ENCODE data around the gene BBS10. TPM values are rescaled to one million over a fixed set of nuclear protein-coding genes. Genes with fewer than 3 reads are reported as not detected.
"Not testable (repeated sequence)": the region's sequence is repeated elsewhere in the genome, so short reads cannot be mapped to it uniquely, and the experiment has no call there.

BBS10 gene
- polyA plus RNA-seq (2013, experiment 1 of 2; ENCODE audit: insufficient read length) = 6.9 TPM
- 8.5 TPM for polyA plus RNA-seq (2013, experiment 2 of 2; ENCODE audit: insufficient read length)

DNA sequence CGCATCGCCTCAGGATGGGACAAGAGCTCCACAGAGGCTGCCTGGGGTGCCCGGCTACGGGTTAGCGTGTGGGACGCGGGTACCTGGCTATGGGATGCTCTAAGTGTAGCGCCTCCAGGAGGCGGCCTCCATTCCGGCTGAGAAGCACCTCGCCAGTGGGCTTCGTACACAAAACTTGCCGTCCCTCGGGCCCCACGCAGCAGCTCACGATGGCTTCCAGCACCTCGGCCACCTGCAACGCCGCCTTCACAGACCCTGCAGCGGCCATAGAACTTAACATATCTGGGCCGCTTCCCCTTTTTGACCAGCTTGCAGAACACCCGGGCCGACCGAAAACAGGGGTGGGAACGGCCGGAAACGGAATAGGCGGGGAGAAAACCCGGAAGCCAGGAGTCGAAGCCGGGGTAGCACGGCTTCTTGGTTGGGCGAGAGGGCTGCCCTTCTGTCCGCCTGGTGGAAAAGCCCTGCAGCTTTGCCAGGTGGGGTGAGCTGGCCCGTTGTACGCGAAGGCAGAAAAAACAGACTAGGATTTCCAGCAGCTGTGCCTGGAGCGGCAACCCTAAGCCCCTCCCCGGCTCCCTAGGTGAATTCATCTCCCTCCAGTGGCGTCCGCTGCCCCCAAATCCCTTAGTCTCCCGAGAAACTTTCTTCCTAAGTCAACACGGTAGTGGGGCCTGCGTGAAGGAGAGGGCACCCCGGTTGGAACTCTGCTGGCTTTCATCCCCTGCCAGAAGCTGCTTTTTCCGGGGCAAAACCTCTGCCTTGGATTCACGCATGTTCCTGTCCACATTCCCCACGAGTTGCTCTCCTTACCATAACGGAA is at the start of gene BBS10:
Gene BBS10, minus strand, starts transcription at position 337 of the 823 bp plus-strand sequence. Its CDS starts 57 bp downstream, at position 280.
- peak; percentile 94 for DNase-seq

DNA sequence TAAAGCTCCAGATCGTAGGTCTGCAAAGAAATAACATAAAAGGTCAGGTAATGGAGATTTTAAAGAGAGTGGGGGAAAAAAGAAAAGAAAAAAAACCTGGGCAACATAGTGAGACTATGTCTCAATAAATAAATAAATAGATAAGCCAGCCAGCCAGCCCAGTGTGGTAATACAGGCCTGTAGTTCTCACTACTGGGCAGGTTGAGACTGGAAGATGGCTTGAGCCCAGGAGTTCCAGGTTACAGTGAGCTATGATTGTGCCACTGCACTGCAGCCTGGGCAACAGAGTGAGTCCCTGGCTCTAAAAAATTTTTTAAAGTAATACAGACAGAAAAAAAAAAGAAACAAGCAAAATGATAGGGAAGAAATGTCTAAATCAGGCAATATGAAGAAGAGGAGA is 43.2 kb upstream of the BBS10 start:
- no peak for DNase-seq

- no peak for DNase-seq
Measured at GRCh38 chr12:76387614-76388013, 39.4 kb upstream of the BBS10 start.

- DNase-seq = no peak
Measured at GRCh38 chr12:76384560-76384959, 36.3 kb upstream of the BBS10 start.

DNA sequence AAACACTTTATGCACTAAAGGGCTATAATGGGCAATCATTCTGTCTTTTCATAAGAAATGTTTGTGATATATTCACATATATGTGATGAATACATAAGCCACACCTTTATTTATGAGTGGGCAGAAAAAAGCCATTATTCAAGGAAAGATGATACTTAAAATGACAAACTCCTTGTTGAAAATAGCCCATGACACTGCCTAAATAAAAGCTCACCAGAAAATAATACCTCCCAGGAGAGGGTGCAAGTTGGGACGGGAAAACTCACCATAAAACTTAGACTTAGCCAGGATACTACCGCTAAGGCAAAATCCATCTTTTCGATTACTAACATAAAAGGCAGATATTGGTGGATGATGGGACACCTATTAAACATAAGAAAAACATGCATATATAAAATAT is 35.8 kb upstream of the BBS10 start:
- DNase-seq = no peak

- DNase-seq = no peak
Measured at GRCh38 chr12:76379261-76379660, 31.0 kb upstream of the BBS10 start.

DNA sequence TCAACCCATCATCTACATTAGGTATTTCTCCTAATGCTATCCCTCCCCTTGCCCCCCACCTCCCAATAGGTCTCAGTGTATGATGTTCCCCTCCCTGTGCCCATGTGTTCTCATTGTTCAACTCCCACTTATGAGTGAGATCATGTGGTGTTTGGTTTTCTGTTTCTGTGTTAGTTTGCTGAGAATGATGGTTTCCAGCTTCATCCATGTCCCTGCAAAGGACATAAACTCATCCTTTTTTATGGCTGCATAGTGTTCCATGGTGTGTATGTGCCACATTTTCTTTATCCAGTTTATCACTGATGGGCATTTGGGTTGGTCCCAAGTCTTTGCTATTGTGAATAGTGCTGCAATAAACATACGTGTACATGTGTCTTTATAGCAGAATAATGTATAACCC is 28.7 kb upstream of the BBS10 start:
- not testable (repeated sequence) for DNase-seq

GRCh38 chr12:76375939-76376338 is 27.7 kb upstream of the BBS10 start:
- no peak for DNase-seq

DNA sequence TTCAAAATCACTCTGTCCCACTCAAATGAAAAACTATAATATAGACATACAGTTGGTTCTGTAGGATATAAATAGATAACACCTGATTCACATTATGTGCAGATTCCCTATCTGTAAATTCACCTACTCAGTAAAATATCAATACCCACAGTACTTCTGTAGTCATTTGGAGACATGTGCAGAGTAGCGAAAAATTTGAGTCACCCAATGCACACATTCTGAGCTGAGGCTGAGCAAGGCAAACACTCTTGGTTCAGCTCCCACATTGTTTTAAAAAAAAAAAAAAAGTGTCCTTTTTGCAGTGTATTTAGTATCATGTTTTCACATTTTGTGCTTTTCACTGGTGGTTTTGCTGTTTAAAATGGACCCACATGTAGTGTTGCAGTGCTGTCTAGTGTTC is 27.3 kb upstream of the BBS10 start:
- peak; percentile 18 for DNase-seq

GRCh38 chr12:76374386-76375020 is 26.3 kb upstream of the BBS10 start:
- DNase-seq = peak; percentile 52

DNA sequence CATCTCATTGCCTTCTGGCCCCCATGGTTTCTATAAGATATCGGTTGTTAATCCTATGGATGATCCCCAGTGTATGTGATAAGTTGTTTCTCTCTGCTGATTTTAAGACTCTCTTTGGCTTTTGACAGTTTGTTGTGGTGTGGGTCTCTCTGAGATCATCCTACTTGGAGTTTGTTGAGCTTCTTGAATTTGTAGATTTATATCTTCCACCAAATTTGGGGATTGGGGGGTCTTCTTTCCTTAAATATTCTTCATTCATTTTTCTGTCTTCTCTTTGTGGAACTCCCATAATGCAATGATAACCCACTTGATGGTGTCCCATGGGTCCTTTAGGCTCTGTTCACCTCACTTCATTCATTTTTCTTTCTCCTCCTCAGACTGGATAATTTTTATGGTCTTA is 20.0 kb upstream of the BBS10 start:
- no peak for DNase-seq

DNA sequence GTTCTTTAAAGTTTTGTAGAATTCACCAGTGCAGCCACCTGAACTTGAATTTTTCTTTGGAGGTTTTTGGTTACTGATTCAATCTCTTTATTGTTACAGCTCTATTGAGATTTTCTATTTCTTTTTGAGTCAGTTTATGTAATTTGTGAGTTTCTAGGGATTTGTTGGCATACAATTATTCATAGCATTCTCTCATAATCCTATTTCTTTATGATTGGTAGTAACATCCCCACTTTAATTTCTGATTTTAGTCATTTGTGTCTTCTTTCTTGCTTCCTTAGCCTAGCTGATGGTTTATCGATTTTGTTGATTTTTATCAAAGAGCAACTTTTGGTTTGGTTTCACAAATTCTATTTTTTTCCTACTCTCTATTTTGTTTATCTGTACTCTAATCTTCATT is 17.9 kb upstream of the BBS10 start:
- DNase-seq = no peak

DNA sequence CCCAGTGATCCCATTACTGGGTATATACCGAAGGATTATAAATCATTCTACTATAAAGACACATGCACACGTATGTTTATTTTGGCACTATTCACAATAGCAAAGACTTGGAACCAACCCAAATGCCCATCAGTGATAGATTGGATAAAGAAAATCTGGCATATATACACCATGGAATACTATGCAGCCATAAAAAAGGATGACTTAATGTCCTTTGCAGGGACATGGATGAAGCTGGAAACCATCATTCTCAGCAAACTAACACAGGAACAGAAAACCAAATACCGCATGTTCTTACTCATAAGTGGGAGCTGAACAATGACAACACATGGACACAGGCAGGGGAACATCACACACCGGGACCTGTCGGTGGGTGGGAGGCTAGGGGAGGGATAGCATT is 15.9 kb upstream of the BBS10 start:
- DNase-seq = not testable (repeated sequence)

DNA sequence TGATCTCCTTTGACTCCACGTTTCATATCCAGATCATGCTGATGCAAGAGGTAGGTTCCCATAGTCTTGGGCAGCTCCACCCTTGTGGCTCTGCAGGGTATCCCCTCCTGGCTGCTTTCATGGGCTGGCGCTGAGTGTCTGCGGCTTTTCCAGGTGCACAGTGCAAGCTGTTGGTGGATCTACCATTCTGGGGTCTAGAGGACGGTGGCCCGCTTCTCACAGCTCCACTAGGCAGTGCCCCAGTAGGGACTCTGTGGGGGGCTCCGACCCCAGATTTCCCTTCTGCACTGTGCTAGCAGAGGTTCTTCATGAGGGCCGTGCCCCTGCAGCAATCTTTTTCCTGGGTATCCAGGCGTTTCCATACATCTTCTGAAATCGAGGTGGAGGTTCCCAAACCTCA is 12.1 kb upstream of the BBS10 start:
- no peak for DNase-seq

DNA sequence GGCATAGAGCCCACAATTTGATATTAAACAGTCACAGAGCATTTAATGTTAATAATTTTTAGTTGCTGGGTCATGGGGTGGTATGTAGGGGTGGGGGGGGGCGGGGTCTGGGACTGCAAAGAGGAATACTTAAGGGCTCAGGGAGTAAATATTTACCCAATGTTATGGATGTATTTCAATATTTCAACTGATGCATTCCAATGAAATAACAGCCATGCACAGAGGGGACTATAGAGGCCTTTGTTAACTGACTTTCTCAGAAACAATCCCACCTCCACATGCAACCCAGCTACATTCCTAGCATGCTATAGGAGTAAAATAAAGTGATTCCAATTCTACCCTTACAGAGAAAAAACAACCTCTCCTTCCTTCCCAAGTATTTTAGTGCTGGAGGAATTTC is 7.9 kb upstream of the BBS10 start:
- DNase-seq = no peak

- peak; percentile 76 for DNase-seq
Measured at GRCh38 chr12:76346798-76347420, 1.3 kb downstream of the BBS10 start.

- peak; percentile 27 for DNase-seq
Measured at GRCh38 chr12:76346236-76346635, 2.0 kb downstream of the BBS10 start.

- DNase-seq = no peak
Measured at GRCh38 chr12:76345569-76345968, 2.6 kb downstream of the BBS10 start.

GRCh38 chr12:76341436-76342030 is 6.7 kb downstream of the BBS10 start:
- peak; percentile 57 for DNase-seq

DNA sequence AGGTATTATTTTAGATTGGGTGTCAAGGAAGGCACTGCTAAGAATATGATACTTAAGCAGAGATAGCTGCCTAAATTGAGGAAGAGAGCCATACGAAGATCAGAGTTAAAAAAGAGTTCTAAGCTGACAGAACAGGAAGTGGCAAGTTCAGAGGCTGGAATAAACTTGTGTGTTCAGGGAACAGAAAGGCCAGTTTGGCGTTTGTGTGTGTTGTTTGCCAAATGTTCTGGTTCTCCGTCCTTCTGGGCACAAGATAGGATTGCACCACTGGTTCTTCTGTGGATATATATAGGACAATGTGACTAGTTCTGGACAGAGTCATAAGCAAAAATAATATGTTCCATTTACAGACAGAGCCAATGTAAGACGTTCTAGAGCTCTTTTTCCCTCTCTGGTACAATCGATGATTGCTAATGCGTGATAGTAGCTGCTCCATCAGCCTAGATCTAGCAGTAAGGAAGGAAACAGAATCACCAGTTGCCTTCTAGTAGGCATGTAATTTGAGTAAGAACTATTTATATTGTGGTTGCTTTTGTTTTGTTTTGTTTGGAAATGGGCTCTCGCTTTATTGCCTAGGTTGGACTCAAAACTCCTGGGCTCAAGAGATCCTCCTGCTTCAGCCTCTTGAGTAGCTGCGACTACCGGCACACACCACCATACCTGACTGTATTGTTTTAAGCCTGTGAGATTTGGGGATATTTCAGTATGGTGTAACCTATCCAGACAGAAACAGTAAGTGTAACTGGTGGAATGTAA is 7.4 kb downstream of the BBS10 start:
- no peak for DNase-seq

- peak; percentile 83 for DNase-seq
Measured at GRCh38 chr12:76337583-76337982, 10.6 kb downstream of the BBS10 start.

DNA sequence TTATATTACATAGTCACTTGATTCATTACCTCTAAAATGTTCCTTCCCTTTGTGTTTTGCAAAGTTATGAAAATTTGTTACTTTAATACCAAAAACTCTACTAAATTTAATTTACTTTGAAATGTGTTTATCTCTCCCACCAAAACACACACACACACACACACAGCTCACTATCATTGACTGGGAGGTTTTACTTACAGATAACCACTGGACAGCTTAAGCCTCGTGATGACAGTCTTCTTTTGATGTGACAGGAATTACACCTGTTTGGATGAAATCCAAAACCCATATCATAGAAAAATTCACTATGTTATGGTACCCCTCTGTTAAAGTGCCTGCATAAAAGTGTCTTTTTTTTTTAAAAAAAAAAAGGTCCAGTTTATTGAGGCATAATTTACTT is 15.6 kb downstream of the BBS10 start:
- no peak for DNase-seq

Data from fibroblast of skin of back (primary cell).